Measurements from ENCODE around the gene AQR. TPM values are rescaled to one million over a fixed set of nuclear protein-coding genes. Genes with fewer than 3 reads are reported as not detected.
A peak's percentile ranks its signal among the peaks of the same experiment; 100 is the strongest.

The AQR gene
- total and polyA plus RNA-seq, 2 of the 4 experiments (the other 2 are of a cell fraction), result 17.9 to 29.6 TPM

DNA sequence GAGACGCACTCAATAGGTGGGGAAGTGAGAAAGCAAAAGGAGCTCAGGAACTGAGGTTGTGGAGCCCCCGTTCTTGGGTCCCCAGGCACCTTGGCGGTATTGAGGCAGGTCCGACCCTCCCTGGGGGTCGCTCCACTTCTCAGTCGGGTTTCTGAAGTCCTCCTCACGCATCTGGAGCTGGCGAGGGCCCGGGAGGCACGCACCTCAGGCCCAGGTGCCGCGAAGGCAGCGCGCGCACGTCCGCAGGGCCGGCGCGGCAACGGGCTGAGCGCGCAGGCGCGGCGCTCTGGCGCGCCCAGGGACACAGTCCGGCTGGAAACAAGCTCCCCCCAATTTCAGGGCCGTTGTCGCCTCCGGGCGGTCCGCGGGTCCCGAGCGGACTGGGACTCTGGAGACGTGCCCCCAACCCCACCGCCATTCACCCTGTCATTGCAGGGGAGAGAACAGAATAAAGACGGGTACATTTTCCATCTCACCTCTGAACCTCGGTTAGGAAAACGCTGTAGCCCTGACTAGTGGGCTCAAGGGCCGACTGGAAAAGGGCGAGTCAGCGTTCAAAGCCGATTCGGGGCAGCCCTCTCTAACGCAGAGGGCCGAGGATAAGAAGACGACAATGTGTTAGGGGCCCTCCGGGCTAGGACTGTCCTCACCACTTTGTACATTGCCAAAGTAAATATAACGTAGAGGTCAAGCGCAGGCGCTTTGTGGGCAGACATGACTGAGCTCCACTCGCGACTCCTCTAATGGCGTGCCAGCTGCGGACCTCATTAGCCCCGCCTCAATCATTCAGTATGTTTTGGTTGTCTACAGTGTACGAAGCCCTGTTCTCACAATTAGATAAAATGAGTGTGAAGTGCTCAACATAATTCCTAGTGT lies 18.7 kb upstream of the AQR start, which contains the start of gene ZNF770:
ZNF770 (minus strand) TSS at position 261 of the 876 bp plus-strand sequence. CDS start 4,853 bp downstream, outside the sequence.
- peaks cover 4% of the 10 kb centered on the region for H3K36me3 ChIP-seq (ENCODE audit: control insufficient read depth, insufficient read depth, low read length)
- peak; percentile 96 for ATAC-seq (ENCODE audit: low read depth)
- POLR2A ChIA-PET (ENCODE audit: unreplicated experiment), result interaction anchor here (0.5 to 1.4 kb wide), 5 partner anchors 12 to 367 kb away, joined by 3 to 12 read pairs (median 7); partner anchors contain the start of gene AQR
- peak within 1 kb of the TSS; percentile 97 for H3K27ac ChIP-seq (ENCODE audit: insufficient read depth, low read length)
- H3K9me3 ChIP-seq (ENCODE audit: control insufficient read depth, insufficient read depth, low read length), result no peaks in the 10 kb centered on the region
- in situ Hi-C loops (cut with MboI; ENCODE audit: low sequenced_read_pairs) (no loop called here), intact Hi-C loops (cut with micrococcal nuclease) (loop anchor here (5.0 kb wide), 1 partner anchor 79 kb away; no protein-coding TSS in a partner anchor), dilution Hi-C loops (cut with HindIII; ENCODE audit: low sequenced_read_pairs, unreplicated experiment) (no loop called here)
- peak within 1 kb of the TSS; percentile 95 for H3K18ac ChIP-seq (ENCODE audit: low read depth, low read length)
- H4K20me1 ChIP-seq (ENCODE audit: insufficient read depth, low read length), result peaks cover 9% of the 10 kb centered on the region; the same call in 1 of the 2 replicates
- no peaks in the 10 kb centered on the region for H3K27me3 ChIP-seq (ENCODE audit: control insufficient read depth, insufficient read depth, low read length)
- H2AFZ ChIP-seq (replicated peaks; ENCODE audit: low read length, poor library complexity), result peak within 1 kb of the TSS; percentile 99
- H2BK120ac ChIP-seq (ENCODE audit: low read depth, low read length), result peak within 1 kb of the TSS; percentile 89
- H3K4me3 ChIP-seq (ENCODE audit: insufficient read depth, low read depth, low read length), result peak within 1 kb of the TSS; percentile 82
- peak within 1 kb of the TSS; percentile 100 for H3K4me2 ChIP-seq (ENCODE audit: low read depth, low read length)
- H3K9me1 ChIP-seq (ENCODE audit: insufficient read depth, low read length), result 0 out of 2 replicates have a peak, but pooled peaks cover 2% of the 10 kb centered on the region
- peak; percentile 75 for DNase-seq
- H3K56ac ChIP-seq (ENCODE audit: extremely low read depth, insufficient read depth, low read length), result peak within 1 kb of the TSS; percentile 98
- H3K79me1 ChIP-seq (ENCODE audit: low read depth in 1 of 2, low read length in 2 of 2), result peaks cover 0 to 21% of the 10 kb centered on the region in 2 experiments; a peak in 3 of 4 replicates
- H2BK15ac ChIP-seq (ENCODE audit: low read depth, low read length), result peak within 1 kb of the TSS; percentile 92; the same call in 2 of the 3 replicates
- H3K23ac ChIP-seq (ENCODE audit: low read depth, low read length), result peak within 1 kb of the TSS; percentile 96
- H3K4me1 ChIP-seq (ENCODE audit: control insufficient read depth, insufficient read depth, low read length), result peaks cover 5% of the 10 kb centered on the region
- BruUV-seq (replicated peaks), result no TSS peak
- H2BK20ac ChIP-seq (ENCODE audit: low read depth, low read length), result peak within 1 kb of the TSS; percentile 93
- peak within 1 kb of the TSS; percentile 96 for H4K5ac ChIP-seq (ENCODE audit: low read depth, low read length)
- peak within 1 kb of the TSS; percentile 94 for H2BK5ac ChIP-seq (ENCODE audit: low read depth, low read length, poor library complexity, severe bottlenecking)
- peak within 1 kb of the TSS; percentile 95 for H4K91ac ChIP-seq (ENCODE audit: insufficient read depth, low read depth, low read length)
- H2AK9ac ChIP-seq (replicated peaks; ENCODE audit: low read depth, low read length, poor library complexity), result peak within 1 kb of the TSS; percentile 97
- peak within 1 kb of the TSS; percentile 92 to 99 for H4K8ac ChIP-seq (ENCODE audit: low read depth in 2 of 2, low read length in 2 of 2)
- WGBS, 2 experiments (ENCODE audit: extremely low coverage in 2 of 2, insufficient read length in 1 of 2), result 0% methylated on average over 36 of the region's 60 CpGs; no CpG with 5 or more reads in 1 of the 2 experiments
- H3K4ac ChIP-seq (ENCODE audit: low read depth, low read length), result peak within 1 kb of the TSS; percentile 98
- H3K14ac ChIP-seq (replicated peaks; ENCODE audit: low read depth, low read length), result peak within 1 kb of the TSS; percentile 99
- H3K9ac ChIP-seq (ENCODE audit: low read depth, low read length), result peak within 1 kb of the TSS; percentile 99
- CTCF ChIA-PET, result interaction anchor here (0.9 to 1.7 kb wide), 2 partner anchors 19 to 31 kb away, joined by 4 read pairs; partner anchors contain the start of gene AQR
- H2AK5ac ChIP-seq (ENCODE audit: low read depth, low read length), result peak within 1 kb of the TSS; percentile 85
- TF ChIP-seq, protein P1, sequence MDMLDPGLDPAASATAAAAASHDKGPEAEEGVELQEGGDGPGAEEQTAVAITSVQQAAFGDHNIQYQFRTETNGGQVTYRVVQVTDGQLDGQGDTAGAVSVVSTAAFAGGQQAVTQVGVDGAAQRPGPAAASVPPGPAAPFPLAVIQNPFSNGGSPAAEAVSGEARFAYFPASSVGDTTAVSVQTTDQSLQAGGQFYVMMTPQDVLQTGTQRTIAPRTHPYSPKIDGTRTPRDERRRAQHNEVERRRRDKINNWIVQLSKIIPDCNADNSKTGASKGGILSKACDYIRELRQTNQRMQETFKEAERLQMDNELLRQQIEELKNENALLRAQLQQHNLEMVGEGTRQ (IDR thresholded peaks at IDR 0.05; ENCODE audit: low read depth, low read length), result 0 out of 2 replicates have a peak, but pooled peaks have one; percentile 6
- TF ChIP-seq POLR2A (IDR thresholded peaks at IDR 0.05; ENCODE audit: low read depth, low read length) (peak; percentile 88), SMC3 (IDR thresholded peaks at IDR 0.05; ENCODE audit: low read depth, low read length) (no peak), MXI1 (IDR thresholded peaks at IDR 0.05; ENCODE audit: borderline replicate concordance, low read depth, low read length) (0 out of 2 replicates have a peak, but pooled peaks have one; percentile 59), MAZ (IDR thresholded peaks at IDR 0.05; ENCODE audit: borderline replicate concordance, low read depth, low read length) (peak; percentile 75; the same call in 1 of the 2 replicates), BHLHE40 (IDR thresholded peaks at IDR 0.05; ENCODE audit: low read depth, low read length) (no peak), RAD21 (IDR thresholded peaks at IDR 0.05; ENCODE audit: low read length) (no peak)

Measured in IMR-90 (cell line).